Cardiac muscle cell (in vitro differentiated cells and primary cell): ENCODE measurements around the gene ZFAND2B. TPM values are rescaled to one million over a fixed set of nuclear protein-coding genes. Genes with fewer than 3 reads are reported as not detected.

Experiments
- DNase-seq, 2 donors: peaks; one replicate each; pipeline versions ENCODE4 v3.0.0 to v3.0.0-alpha.2; 2010 to 2017; ENCODE audit warnings: low read depth in 1 of 2, low spot score in 1 of 2
- H3K27ac ChIP-seq: fragments of 200-600 bp; sonication (generic); 2 replicates; pipeline ENCODE4 v1.5.1; 2016
- H3K27me3 ChIP-seq: fragments of 200-600 bp; sonication (generic); 2 replicates; pipeline ENCODE4 v1.6.0; 2016; ENCODE audit warnings: control low read depth
- H3K36me3 ChIP-seq: fragments of 200-600 bp; sonication (generic); 2 replicates; pipeline ENCODE4 v1.5.1; 2016; ENCODE audit warnings: control low read depth
- H3K4me1 ChIP-seq: fragments of 200-600 bp; sonication (generic); 2 replicates; pipeline ENCODE4 v1.8.1; 2017; ENCODE audit warnings: low read depth, mild to moderate bottlenecking, mixed run types
- H3K4me3 ChIP-seq: fragments of 200-600 bp; sonication (generic); 2 replicates; pipeline ENCODE4 v1.5.1; 2016; ENCODE audit warnings: mild to moderate bottlenecking
- H3K9me3 ChIP-seq: fragments of 200-600 bp; sonication (generic); 2 replicates; pipeline ENCODE4 v1.5.1; 2017; ENCODE audit warnings: low read depth, mild to moderate bottlenecking, control low read depth
- CTCF ChIP-seq: IDR thresholded peaks from 2 replicates; pipeline ENCODE4 v1.5.1; 2012; ENCODE audit warnings: low read depth, mild to moderate bottlenecking, low read length
- polyA plus RNA-seq: library from polyadenylated mRNA; unstranded; fragments of >200 nt; fragmentation: Nextera tagmentation; extraction: Ambion mirVana; gene quantifications from 2 replicates; pipeline ENCODE4 v1.2.1, GENCODE V29; 2016
- total RNA-seq: library from RNA; depleted of rRNA; stranded (reverse); fragments of >200 nt; gene quantifications from 2 replicates; pipeline ENCODE4 v1.2.3, GENCODE V29; 2016

ZFAND2B gene
- total and polyA plus RNA-seq, 2 experiments from 2014 or later: 35.4 to 54.8 TPM

DNA sequence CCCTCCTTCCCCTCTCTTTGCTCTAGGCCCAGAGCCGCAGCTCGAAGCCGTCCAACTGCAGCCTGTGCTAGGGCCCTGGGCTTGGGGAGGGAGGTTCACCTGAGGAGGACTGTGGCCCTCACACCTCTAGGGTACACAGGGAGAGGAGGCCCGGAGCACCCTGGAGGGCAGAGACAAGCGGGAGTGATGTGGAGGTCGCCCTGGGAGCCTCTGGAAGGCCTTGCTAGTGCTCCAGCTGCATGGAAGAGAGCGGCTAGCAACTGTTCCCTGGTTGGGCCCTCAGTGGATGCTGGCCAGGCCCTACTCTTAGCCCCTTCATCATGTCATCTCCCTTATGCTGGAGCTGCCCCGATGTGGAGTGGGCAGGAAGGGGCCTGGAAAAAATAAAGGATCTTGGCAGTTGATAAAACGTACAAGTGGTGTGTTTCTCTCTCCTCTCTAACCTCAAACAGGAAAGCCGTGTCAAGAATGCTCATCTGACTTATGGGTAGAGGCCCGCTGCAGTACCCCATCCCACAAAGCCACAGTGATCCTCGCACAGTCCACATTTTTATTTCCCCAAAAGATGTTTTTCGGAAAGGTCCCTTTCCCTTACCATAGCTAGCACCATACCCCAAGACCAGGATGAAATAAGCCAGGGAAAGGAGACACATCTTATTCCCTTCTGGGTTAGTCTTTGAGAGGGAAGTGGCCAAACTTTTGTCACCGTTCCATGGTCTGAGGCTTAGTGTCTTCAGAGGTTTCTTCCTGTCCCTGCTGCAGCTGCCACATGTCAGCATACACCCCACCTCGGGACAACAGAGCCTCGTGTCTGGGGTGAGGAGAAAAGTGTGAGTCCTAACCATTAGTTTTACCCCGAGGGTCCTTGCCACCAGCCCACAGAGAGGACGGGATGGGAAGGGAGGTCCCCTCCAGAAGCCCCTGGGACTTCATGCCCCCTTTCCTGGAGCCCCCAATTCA lies 2.9 kb downstream of the ZFAND2B start:
- Histone ChIP-seq H3K4me3 (no peak overlapping the region), H3K9me3 (no peaks in the 10 kb centered on the region), H3K27me3 (no peaks in the 10 kb centered on the region), H3K36me3 (peaks cover 8% of the 10 kb centered on the region), H3K4me1 (no peaks in the 10 kb centered on the region), H3K27ac (no peak overlapping the region)
- DNase-seq: no peak
- TF ChIP-seq CTCF: no peak

GRCh38 chr2:219210196-219210885 lies 3.8 kb downstream of the ZFAND2B start:
- no peak for DNase-seq
- Histone ChIP-seq H3K27ac (no peak overlapping the region), H3K27me3 (no peaks in the 10 kb centered on the region), H3K36me3 (peaks cover 8% of the 10 kb centered on the region), H3K9me3 (no peaks in the 10 kb centered on the region), H3K4me3 (no peak overlapping the region), H3K4me1 (no peaks in the 10 kb centered on the region)
- no peak for TF ChIP-seq CTCF

DNA sequence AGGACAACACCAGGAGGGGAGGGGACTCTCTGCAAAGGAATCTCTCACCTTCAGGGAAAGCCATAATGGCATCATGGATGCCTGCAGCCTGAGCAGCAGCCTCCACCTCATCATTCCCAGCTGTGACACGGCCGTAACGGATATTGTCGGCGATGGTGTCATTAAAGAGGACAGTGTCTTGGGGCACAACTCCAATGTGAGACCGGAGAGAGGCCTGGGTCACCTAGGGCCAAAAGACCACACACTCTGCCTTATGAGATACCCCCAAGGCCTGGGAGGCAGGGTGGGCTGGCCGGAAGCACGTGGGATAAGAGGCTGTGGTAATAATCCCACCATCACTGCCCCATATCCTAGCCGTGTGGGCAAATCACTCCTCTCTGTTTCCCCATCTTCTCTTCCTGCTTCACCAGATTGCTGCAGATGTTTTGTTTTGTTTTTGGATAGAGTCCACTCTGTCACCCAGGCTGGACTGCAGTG lies 4.3 kb downstream of the ZFAND2B start:
- peaks cover 8% of the 10 kb centered on the region for H3K36me3 ChIP-seq
- DNase-seq: no peak
- no peak overlapping the region for H3K27ac ChIP-seq
- no peak overlapping the region for H3K4me3 ChIP-seq
- no peaks in the 10 kb centered on the region for H3K4me1 ChIP-seq
- no peaks in the 10 kb centered on the region for H3K27me3 ChIP-seq
- no peaks in the 10 kb centered on the region for H3K9me3 ChIP-seq
- TF ChIP-seq CTCF: no peak

- Histone ChIP-seq H3K27me3 (no peaks in the 10 kb centered on the region), H3K4me1 (peaks cover 6% of the 10 kb centered on the region), H3K9me3 (no peaks in the 10 kb centered on the region), H3K4me3 (no peak overlapping the region), H3K27ac (no peak overlapping the region), H3K36me3 (peaks cover 8% of the 10 kb centered on the region)
- no peak for DNase-seq
- TF ChIP-seq CTCF: no peak
These were observed 6.4 kb downstream of the ZFAND2B start for GRCh38 chr2:219213026-219213415.

GRCh38 chr2:219213486-219214071 lies 7.0 kb downstream of the ZFAND2B start:
- Histone ChIP-seq H3K4me3 (no peak overlapping the region), H3K4me1 (peaks cover 6% of the 10 kb centered on the region), H3K9me3 (no peaks in the 10 kb centered on the region), H3K36me3 (peaks cover 4% of the 10 kb centered on the region), H3K27me3 (no peaks in the 10 kb centered on the region), H3K27ac (no peak overlapping the region)
- no peak for DNase-seq
- no peak for TF ChIP-seq CTCF
